Kasumi-1 (cell line): ENCODE data around the gene ZSCAN21.

Source experiments
- DNase-seq, 2 experiments: peaks; one replicate each; lab custom pipeline; 2025; lab: John Stamatoyannopoulos, UW

Gene ZSCAN21

DNA sequence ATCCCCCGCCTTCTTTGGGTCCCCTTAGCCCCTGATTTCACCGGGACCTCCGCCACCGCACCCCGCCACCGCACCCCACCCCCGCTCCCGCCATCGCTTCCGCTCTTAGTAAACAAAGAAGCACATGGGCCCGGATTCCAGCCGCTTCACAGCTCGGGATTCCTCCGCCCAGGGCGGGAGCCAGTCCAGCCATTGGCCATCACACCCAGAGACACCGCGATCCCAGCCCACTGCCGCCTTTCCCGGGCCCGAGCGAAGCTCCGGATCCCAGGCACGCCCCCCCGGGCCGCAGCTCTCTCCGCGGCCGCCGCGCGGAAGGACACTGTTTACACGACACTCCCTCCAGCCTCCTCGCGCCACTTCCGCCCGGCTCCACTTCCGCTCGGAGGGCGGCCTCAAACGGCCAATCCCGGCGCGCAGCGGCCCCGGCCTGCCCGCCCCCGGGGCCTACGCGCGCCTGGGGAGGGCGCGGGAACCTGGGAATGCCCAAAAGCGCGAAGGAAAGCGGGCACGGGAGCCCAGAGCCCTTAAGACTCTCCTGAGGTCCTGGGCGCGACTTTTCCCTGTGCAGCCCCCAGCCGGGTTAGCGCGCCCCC, 50.9 kb downstream of the ZSCAN21 start:
- DNase-seq = peak; percentile 88 to 89

DNA sequence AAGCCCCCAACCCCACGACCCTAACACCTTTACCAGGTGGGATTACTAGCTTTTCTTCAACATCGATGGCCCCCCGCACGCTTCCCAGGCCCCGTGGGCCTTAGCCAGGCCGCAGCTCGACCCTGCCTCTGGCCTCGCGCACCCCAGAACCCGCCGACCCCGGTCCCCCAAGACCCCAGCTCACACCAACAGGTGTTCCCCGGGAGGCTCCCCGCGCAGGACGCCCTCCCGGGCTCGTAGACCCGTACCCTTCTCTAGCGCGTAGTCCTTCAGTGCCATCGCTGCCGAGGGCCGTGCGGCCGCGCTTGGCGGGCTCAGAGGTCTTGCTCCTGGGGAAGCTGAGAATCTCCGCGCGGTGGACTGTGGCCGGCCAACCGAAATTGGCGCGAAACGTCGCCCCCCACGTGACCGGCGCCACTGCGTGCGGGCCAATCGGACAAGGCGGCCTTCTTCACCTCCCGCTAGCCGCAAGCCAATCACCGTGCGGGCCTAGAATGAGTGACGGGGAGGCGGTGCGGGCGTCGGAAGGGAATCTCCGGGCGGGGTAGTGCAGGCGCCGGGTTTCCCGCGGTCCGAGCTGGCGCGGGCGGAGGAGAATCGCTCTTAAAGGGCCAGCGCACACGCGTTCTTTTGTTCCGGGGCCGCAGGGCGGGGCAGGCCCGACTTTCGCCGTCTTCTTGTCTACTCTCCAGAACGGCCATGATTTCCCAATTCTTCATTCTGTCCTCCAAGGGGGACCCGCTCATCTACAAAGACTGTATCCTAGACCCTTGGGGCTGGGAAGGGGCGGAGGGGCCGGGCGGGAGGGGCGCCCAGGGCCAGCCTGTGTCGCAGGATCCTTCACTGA, 51.7 kb downstream of the ZSCAN21 start, which contains the start of the genes AP4M1 and MCM7:
AP4M1 (plus strand) TSS at position 628 of the 847 bp plus-strand sequence; CDS start at position 700, 72 bp downstream.
MCM7 (minus strand) TSS at position 382 of the 847 bp plus-strand sequence; CDS start at position 279, 103 bp downstream.
- DNase-seq = peak; percentile 98 to 99

DNA sequence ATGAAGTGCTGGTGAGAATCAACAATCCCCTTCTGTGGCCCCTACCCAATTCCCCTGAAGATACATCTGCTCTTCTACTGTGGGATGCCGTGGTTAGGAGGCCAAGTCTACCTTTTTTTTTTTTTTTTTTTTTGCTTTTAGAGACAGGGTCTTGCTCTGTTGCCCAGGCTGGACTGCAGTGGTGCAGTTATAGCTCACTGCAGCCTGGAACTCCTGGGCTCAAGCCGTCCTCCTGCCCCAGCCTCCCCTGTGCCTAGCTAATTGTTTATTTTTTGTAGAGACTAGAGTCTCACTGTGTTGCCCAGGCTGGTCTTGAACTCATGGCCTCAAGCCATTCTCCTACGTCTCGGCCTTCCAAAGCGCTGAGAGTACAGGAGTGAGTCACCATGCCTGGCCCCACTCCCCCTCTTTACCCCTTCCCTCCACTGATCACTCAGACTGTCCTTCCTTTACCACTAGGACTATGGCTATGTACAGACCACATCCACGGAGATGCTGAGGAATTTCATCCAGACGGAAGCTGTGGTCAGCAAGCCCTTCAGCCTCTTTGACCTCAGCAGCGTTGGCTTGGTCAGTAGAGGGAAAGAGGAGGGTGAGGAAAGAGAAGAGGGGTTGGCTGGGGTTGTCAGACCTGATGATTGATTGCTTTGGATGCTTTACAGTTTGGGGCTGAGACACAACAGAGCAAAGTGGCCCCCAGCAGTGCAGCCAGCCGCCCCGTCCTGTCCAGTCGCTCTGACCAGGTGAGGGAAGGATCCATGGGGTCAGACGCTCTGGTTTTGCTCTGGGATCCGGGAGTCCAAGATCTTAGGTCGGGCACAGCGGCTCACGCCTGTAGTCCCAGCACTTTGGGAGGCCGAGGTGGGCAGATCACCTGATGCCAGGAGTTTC, 53.6 kb downstream of the ZSCAN21 start:
- DNase-seq = no peak

DNA sequence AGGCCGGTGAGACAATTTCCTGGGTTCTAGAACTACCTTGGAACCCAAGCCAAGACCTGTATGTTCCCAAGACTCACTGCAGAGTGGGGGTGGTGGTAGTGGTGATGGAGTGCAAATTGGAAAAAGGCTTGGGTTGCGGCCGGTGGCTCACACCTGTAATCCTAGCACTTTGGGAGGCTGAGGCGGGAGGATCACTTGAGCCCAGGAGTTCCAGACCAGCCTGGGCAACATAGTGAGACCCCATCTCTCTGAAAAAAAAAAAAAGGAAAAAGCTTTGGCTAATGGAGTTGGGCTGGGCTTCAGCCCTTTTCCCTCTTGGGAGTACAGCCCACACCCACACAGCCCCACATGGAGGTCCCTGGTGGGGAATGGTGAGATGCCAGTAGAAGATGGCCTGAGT, 56.0 kb downstream of the ZSCAN21 start:
- no peak for DNase-seq

DNA sequence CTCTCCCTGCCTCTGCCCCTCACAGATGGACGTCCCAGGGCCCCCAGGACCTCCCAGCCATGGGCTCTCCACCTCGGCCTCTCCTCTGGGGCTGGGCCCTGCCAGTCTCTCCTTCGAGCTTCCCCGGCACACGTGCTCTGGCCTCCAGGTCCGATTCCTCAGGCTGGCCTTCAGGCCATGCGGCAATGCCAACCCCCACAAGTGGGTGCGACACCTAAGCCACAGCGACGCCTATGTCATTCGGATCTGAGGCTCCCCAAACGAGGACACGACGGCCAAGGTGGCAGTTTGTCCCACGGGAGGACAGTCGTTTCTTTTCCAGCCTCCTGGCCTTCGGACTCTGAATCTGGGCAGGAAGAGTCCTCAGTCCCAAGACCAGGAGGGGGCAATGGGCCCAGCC, 57.1 kb downstream of the ZSCAN21 start:
- no peak for DNase-seq

DNA sequence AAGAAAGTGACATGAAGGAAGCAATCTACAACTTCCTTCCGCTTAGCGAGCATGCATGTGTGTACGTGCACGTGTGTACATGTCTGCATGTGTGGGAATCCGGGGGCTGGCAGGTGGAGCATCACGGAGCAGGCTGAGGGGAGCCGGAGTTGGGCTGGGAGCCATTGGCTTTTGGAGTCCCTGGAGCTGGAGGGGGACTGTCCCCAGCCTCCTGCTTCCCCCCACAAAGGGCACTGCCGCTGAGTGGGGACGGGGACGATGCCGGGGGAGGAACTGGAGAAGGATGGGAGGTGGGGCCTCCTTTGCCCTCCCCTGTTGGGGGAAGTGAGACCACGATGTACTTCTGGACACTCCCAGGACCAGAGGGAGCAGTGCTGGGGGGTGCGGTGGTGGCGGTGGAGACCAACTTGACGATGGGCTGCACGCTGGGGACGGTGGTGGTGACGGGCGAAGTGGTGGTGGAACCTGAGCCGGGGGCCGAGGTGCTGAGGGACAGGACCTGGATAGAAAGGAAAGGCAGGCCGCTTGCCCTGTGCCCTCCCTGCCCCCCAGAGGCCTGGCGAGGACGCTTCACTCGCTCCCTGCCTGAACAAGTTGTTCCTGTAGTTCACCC, 57.7 kb downstream of the ZSCAN21 start:
- DNase-seq = no peak

DNA sequence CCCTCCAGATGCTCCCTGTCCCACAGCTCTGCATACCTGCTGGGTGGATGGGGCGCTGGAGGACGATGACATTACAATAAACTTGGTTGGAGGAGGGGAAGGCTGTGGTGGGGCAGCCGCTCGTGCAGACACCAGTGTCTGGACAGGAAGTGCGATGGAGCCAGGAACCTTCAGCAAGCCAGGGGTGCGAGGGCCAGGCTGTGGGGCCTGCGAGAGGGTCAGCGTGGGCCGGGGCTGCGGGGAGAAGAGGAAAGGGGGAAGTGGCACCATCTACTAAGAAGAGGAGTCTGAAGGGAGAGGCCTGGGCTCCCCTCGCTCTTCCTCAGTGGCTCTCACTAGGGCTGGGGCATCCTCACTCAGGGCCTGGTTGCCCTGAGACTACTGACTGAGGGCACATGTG, 58.3 kb downstream of the ZSCAN21 start:
- DNase-seq = no peak

DNA sequence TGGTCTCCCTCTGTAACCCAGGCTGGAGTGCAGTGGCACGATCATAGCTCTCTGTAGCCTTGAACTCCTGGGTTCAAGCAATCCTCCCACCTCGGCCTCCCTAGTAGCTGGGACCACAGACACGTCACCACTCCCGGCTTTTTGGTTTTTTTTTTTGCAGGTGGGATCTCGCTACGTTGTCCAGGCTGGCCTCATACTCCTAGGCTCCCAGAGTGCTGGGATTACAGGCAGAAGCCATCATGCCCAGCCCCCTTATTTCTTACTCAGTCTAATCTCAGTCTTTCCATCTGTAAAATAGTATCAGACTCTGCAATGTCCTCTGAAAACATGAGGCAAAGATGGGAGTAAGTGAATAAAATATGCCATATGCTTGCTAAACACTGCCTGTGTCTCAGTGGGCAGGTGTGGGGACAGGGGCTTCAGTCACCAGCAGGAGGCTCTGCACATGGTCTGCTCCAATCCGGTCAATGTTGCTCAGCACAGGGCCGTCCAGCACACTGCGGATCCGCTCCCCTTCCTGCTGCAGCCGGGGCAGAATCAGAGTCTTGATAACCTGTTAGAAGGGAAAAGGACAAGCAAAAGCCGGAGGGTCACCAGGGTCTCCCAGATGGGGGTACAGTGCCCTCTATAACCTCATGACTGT, 60.1 kb downstream of the ZSCAN21 start:
- DNase-seq = no peak

DNA sequence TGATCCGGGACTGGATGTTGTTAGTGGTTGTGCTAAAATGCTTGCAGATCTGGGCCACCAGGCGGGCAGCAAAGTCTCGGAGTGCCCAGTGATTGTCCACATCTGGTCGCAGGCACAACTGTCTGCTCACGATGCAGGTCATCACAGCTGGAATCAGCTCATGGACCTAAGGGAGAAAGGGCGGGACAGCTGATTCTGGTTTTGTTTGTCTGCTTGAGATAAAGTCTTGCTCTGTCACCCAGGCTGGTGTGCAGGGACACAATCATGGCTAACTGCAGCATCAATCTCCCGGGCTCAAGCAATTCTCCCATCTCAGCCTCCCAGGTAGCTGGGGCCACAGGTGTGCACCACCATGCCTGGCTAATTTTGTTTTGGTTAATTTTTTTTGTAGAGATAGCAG, 61.6 kb downstream of the ZSCAN21 start:
- no peak for DNase-seq

DNA sequence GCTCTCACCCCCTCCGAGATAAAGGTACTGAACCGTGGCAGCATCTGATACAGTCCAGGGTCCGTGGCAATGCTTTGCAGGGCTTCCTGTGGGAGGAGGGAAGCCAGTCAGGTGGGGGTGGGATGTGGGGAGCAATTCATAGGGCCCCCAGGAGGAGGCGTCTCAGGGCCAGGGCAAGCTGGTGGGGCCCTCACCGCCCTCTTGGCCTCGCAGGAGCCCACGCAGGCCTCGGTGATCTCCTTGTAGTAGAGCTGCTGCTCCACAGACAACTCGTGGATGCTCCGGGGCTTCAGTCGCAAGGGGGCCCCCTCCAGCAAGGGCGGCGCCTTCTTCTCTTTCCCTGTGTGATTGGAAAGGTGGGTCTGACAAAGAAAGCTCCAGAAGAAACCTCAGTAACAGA, 62.3 kb downstream of the ZSCAN21 start:
- DNase-seq = no peak
